Panc1 (cell line): Measurements from ENCODE around the gene CMPK1. TPM values are rescaled to one million over a fixed set of nuclear protein-coding genes. Genes with fewer than 3 reads are reported as not detected.

Experiments
- ATAC-seq: fragments of 200-7000 bp; cut with Tn5 transposase; 2 replicates; pipeline ENCODE4 v1.9.1; 2020; ENCODE audit warnings: mild to moderate bottlenecking, moderate library complexity
- BruUV-seq: library from RNA; stranded (reverse); fragments of 400-500 nt; replicated peaks from 2 replicates; lab custom pipeline; 2021; lab: Mats Ljungman, UMichigan
- CTCF ChIA-PET: fragments of 300-600 bp; sonication (Branson Sonifier 250); formaldehyde crosslinking; loops from one replicate; lab custom pipeline; 2022; ENCODE audit warnings: antibody characterized with exemption; lab: Charles Lee
- POLR2A ChIA-PET: fragments of 300-600 bp; sonication (Branson Sonifier 250); formaldehyde crosslinking; loops from one replicate; lab custom pipeline; 2022; ENCODE audit warnings: antibody characterized with exemption; lab: Charles Lee
- DNase-seq: peaks from one replicate; pipeline ENCODE4 v3.0.0-alpha.2; 2010; ENCODE audit warnings: low read depth, low spot score
- H3K27ac ChIP-seq: 2 replicates; pipeline ENCODE4 v1.5.1; 2011; ENCODE audit warnings: mild to moderate bottlenecking, low read length, inconsistent platforms
- H3K27me3 ChIP-seq: fragments of 200-500 bp; sonication (Bioruptor generic); 2 replicates; pipeline ENCODE4 v1.6.0; 2014; ENCODE audit warnings: low read length, inconsistent platforms; ENCODE audit not compliant: control insufficient read depth, insufficient read depth
- H3K36me3 ChIP-seq: fragments of 200-500 bp; sonication (Bioruptor generic); 2 replicates; pipeline ENCODE4 v1.5.1; 2014; ENCODE audit warnings: inconsistent platforms, mild to moderate bottlenecking, low read length, moderate library complexity; ENCODE audit not compliant: control insufficient read depth, insufficient read depth
- H3K4me1 ChIP-seq: 2 replicates; pipeline ENCODE4 v1.5.1; 2011; ENCODE audit warnings: inconsistent platforms, mild to moderate bottlenecking, low read length, moderate library complexity; ENCODE audit not compliant: control insufficient read depth, insufficient read depth
- H3K4me3 ChIP-seq, 2 experiments: 2 replicates each; pipeline ENCODE4 v1.5.1; 2011 to 2012; ENCODE audit warnings: low read depth in 2 of 2, low read length in 2 of 2, mild to moderate bottlenecking in 2 of 2, inconsistent platforms in 1 of 2, moderate library complexity in 1 of 2
- H3K9me3 ChIP-seq: fragments of 200-500 bp; sonication (Bioruptor generic); 2 replicates; pipeline ENCODE4 v1.5.1; 2014; ENCODE audit warnings: low read depth, mild to moderate bottlenecking, inconsistent platforms, low read length, moderate library complexity; ENCODE audit not compliant: control insufficient read depth, insufficient read depth
- CTCF ChIP-seq: fragments of 450-650 bp; IDR thresholded peaks from 2 replicates; pipeline ENCODE4 v1.5.1; 2017; ENCODE audit warnings: mild to moderate bottlenecking
- POLR2AphosphoS5 ChIP-seq: IDR thresholded peaks from 2 replicates; pipeline ENCODE4 v1.6.1; 2012; ENCODE audit warnings: mild to moderate bottlenecking, low read depth, low read length, moderate library complexity
- SIN3A ChIP-seq: IDR thresholded peaks from 2 replicates; pipeline ENCODE4 v1.6.1; 2012; ENCODE audit warnings: low read depth, mild to moderate bottlenecking, low read length, moderate library complexity, borderline replicate concordance; ENCODE audit not compliant: insufficient read depth
- TCF7L2 ChIP-seq: IDR thresholded peaks from 2 replicates; pipeline ENCODE4 v1.6.1; 2011; ENCODE audit warnings: mild to moderate bottlenecking, low read depth, low read length, inconsistent platforms
- in situ Hi-C: cut with HindIII; loops from 2 replicates; pipeline ENCODE4 v1.10.0; 2016; ENCODE audit warnings: low sequenced_read_pairs, low pct_unique_long_range_greater_than_20kb
- intact Hi-C: fragments of 100-400 bp; cut with micrococcal nuclease; formaldehyde crosslinking; loops from one replicate; pipeline ENCODE4 v1.10.0; 2022; ENCODE audit not compliant: unreplicated experiment
- total RNA-seq: library from RNA; stranded (reverse); gene quantifications from one replicate; pipeline ENCODE4 v1.2.1, GENCODE V29; 2021; ENCODE audit not compliant: unreplicated experiment
- TF ChIP-seq, protein P1 (sequence below), 2 experiments: IDR thresholded peaks; 2 replicates each; pipeline ENCODE4 v1.6.1; 2011 to 2012; ENCODE audit warnings: low read depth in 2 of 2, control low read depth in 1 of 2, low read length in 1 of 2, mild to moderate bottlenecking in 1 of 2, moderate library complexity in 1 of 2; ENCODE audit not compliant: insufficient read depth in 1 of 2

CMPK1 gene
- total RNA-seq, 1 experiment from 2014 or later = 85.1 TPM

GRCh38 chr1:47378147-47378546 lies 44.6 kb downstream of the CMPK1 start:
- no peak overlapping the region for H3K27ac ChIP-seq
- no peak for DNase-seq
- peaks cover 15% of the 10 kb centered on the region for H3K36me3 ChIP-seq
- ChIA-PET POLR2A (no interaction called here), CTCF (no interaction called here)
- no peaks in the 10 kb centered on the region for H3K9me3 ChIP-seq
- no peak overlapping the region for H3K4me3 ChIP-seq
- in situ Hi-C loops = no loop called here
- ATAC-seq = no peak
- H3K4me1 ChIP-seq = no peaks in the 10 kb centered on the region
- TF ChIP-seq POLR2AphosphoS5 (no peak), SIN3A (no peak), TCF7L2 (no peak), CTCF (no peak)
- TF ChIP-seq, protein P1, sequence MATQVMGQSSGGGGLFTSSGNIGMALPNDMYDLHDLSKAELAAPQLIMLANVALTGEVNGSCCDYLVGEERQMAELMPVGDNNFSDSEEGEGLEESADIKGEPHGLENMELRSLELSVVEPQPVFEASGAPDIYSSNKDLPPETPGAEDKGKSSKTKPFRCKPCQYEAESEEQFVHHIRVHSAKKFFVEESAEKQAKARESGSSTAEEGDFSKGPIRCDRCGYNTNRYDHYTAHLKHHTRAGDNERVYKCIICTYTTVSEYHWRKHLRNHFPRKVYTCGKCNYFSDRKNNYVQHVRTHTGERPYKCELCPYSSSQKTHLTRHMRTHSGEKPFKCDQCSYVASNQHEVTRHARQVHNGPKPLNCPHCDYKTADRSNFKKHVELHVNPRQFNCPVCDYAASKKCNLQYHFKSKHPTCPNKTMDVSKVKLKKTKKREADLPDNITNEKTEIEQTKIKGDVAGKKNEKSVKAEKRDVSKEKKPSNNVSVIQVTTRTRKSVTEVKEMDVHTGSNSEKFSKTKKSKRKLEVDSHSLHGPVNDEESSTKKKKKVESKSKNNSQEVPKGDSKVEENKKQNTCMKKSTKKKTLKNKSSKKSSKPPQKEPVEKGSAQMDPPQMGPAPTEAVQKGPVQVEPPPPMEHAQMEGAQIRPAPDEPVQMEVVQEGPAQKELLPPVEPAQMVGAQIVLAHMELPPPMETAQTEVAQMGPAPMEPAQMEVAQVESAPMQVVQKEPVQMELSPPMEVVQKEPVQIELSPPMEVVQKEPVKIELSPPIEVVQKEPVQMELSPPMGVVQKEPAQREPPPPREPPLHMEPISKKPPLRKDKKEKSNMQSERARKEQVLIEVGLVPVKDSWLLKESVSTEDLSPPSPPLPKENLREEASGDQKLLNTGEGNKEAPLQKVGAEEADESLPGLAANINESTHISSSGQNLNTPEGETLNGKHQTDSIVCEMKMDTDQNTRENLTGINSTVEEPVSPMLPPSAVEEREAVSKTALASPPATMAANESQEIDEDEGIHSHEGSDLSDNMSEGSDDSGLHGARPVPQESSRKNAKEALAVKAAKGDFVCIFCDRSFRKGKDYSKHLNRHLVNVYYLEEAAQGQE (IDR thresholded peaks at IDR 0.05; ENCODE audit: insufficient read depth in 1 of 2, low read depth in 2 of 2, low read length in 1 of 2) = no peak
- intact Hi-C loops = no loop called here
- BruUV-seq = no TSS peak
- H3K27me3 ChIP-seq = no peaks in the 10 kb centered on the region

GRCh38 chr1:47380699-47381098 lies 47.1 kb downstream of the CMPK1 start:
- Histone ChIP-seq H3K9me3 (no peaks in the 10 kb centered on the region), H3K27me3 (no peaks in the 10 kb centered on the region), H3K4me1 (no peaks in the 10 kb centered on the region), H3K4me3 (no peak overlapping the region), H3K27ac (no peak overlapping the region), H3K36me3 (peaks cover 10% of the 10 kb centered on the region)
- ChIA-PET POLR2A (no interaction called here), CTCF (interaction anchor here (0.6 to 0.8 kb wide), 2 partner anchors 42 to 80 kb away, joined by 3 read pairs; no protein-coding TSS in a partner anchor)
- ATAC-seq (no peak), DNase-seq (no peak)
- BruUV-seq = no TSS peak
- in situ Hi-C loops = no loop called here
- TF ChIP-seq CTCF = no peak
- intact Hi-C loops = no loop called here
